Osteoblast (primary cell): ENCODE measurements around the gene MAN1C1. TPM values are rescaled to one million over a fixed set of nuclear protein-coding genes. Genes with fewer than 3 reads are reported as not detected.

Experiments
- DNase-seq: peaks from one replicate; pipeline ENCODE4 v3.0.0; 2011; ENCODE audit warnings: low spot score, mixed read lengths; ENCODE audit not compliant: insufficient read length; ENCODE audit errors: missing footprints
- H2AFZ ChIP-seq: 2 replicates; pipeline ENCODE4 v1.6.0; 2011; ENCODE audit warnings: mild to moderate bottlenecking, low read length
- H3K27ac ChIP-seq: 2 replicates; pipeline ENCODE4 v1.5.1; 2011; ENCODE audit warnings: mild to moderate bottlenecking, low read depth, low read length, moderate library complexity
- H3K27me3 ChIP-seq: 2 replicates; pipeline ENCODE4 v1.6.0; 2012; ENCODE audit warnings: mild to moderate bottlenecking, control low read depth, inconsistent platforms, low read length, moderate library complexity; ENCODE audit not compliant: insufficient read depth
- H3K36me3 ChIP-seq: 2 replicates; pipeline ENCODE4 v1.5.1; 2011; ENCODE audit warnings: mild to moderate bottlenecking, low read length, control low read depth, moderate library complexity; ENCODE audit not compliant: insufficient read depth
- H3K4me1 ChIP-seq: 2 replicates; pipeline ENCODE4 v1.5.1; 2011; ENCODE audit warnings: mild to moderate bottlenecking, low read length, control low read depth, moderate library complexity; ENCODE audit not compliant: insufficient read depth
- H3K4me2 ChIP-seq: 2 replicates; pipeline ENCODE4 v1.6.0; 2011; ENCODE audit warnings: mild to moderate bottlenecking, low read length; ENCODE audit not compliant: insufficient read depth
- H3K4me3 ChIP-seq: fragments of 200-600 bp; sonication (generic); 3 replicates; pipeline ENCODE4 v1.5.1; 2012; ENCODE audit warnings: mild to moderate bottlenecking, low read length, inconsistent platforms; ENCODE audit not compliant: insufficient read depth
- H3K79me2 ChIP-seq: 2 replicates; pipeline ENCODE4 v1.6.0; 2012; ENCODE audit warnings: mild to moderate bottlenecking, low read length, control low read depth, inconsistent platforms; ENCODE audit not compliant: insufficient read depth
- H3K9me3 ChIP-seq: 2 replicates; pipeline ENCODE4 v1.5.1; 2011; ENCODE audit warnings: low read depth, low read length, control low read depth
- H4K20me1 ChIP-seq: 2 replicates; pipeline ENCODE4 v1.6.0; 2012; ENCODE audit warnings: mild to moderate bottlenecking, low read length, control low read depth; ENCODE audit not compliant: insufficient read depth
- total RNA-seq: library from RNA; depleted of rRNA; stranded (reverse); fragments of >200 nt; gene quantifications from 2 replicates; pipeline ENCODE4 v1.2.3, GENCODE V29; 2012
- TF ChIP-seq, protein P1 (sequence below): IDR thresholded peaks from 2 replicates; pipeline ENCODE4 v1.5.1; 2011; ENCODE audit warnings: mild to moderate bottlenecking, low read depth, low read length, moderate library complexity; ENCODE audit errors: extremely low read depth

The MAN1C1 gene
- total RNA-seq, 1 donor, result 16.3 TPM

- H3K27me3 ChIP-seq, result no peaks in the 10 kb centered on the region
- peaks cover 63% of the 10 kb centered on the region for H3K36me3 ChIP-seq
- no peak overlapping the region for H3K27ac ChIP-seq
- peaks cover 9% of the 10 kb centered on the region for H3K4me1 ChIP-seq
- no peaks in the 10 kb centered on the region for H3K9me3 ChIP-seq
- no peak overlapping the region for H3K4me3 ChIP-seq
- H4K20me1 ChIP-seq, result peaks cover 10% of the 10 kb centered on the region
- TF ChIP-seq, protein P1, sequence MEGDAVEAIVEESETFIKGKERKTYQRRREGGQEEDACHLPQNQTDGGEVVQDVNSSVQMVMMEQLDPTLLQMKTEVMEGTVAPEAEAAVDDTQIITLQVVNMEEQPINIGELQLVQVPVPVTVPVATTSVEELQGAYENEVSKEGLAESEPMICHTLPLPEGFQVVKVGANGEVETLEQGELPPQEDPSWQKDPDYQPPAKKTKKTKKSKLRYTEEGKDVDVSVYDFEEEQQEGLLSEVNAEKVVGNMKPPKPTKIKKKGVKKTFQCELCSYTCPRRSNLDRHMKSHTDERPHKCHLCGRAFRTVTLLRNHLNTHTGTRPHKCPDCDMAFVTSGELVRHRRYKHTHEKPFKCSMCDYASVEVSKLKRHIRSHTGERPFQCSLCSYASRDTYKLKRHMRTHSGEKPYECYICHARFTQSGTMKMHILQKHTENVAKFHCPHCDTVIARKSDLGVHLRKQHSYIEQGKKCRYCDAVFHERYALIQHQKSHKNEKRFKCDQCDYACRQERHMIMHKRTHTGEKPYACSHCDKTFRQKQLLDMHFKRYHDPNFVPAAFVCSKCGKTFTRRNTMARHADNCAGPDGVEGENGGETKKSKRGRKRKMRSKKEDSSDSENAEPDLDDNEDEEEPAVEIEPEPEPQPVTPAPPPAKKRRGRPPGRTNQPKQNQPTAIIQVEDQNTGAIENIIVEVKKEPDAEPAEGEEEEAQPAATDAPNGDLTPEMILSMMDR, result no peak
- DNase-seq, result peak; percentile 73
- peaks cover 2% of the 10 kb centered on the region for H3K79me2 ChIP-seq
- H2AFZ ChIP-seq, result no peak overlapping the region
- H3K4me2 ChIP-seq, result no peak overlapping the region
Measured at GRCh38 chr1:25813734-25814471, 197.3 kb downstream of the MAN1C1 start.

DNA sequence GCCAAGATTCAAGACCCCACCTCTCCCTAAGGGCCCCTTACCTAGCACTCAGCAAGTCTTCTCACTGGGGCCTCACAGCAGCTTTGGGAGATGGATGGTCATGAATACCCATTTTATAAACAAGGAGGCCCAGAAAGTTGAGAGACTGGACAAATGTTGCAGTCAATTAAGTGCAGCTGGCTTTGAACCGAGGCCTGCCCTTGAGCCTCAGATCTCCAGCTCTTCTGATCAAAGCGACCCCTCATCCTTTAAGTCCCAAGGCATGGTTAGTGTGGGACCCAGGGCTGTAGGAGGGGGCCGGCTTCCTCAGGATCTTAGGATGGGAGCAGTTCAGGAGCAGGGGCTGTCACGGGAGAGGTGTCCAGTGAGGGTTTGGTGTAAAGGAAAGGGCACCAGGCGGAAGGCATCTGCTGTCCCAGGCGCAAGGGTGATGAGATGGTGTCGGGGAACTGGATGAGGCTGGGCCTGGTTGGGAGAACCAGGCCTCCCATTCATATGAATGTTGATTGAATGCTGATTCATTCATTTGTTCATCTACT is 198.0 kb downstream of the MAN1C1 start:
- Histone ChIP-seq H3K27ac (no peak overlapping the region), H3K4me1 (peaks cover 16% of the 10 kb centered on the region), H3K4me3 (no peak overlapping the region), H3K79me2 (peaks cover 2% of the 10 kb centered on the region), H3K9me3 (no peaks in the 10 kb centered on the region), H4K20me1 (peaks cover 10% of the 10 kb centered on the region), H2AFZ (no peak overlapping the region), H3K36me3 (peaks cover 57% of the 10 kb centered on the region), H3K27me3 (no peaks in the 10 kb centered on the region), H3K4me2 (no peak overlapping the region)
- no peak for DNase-seq
- TF ChIP-seq, protein P1, result no peak

DNA sequence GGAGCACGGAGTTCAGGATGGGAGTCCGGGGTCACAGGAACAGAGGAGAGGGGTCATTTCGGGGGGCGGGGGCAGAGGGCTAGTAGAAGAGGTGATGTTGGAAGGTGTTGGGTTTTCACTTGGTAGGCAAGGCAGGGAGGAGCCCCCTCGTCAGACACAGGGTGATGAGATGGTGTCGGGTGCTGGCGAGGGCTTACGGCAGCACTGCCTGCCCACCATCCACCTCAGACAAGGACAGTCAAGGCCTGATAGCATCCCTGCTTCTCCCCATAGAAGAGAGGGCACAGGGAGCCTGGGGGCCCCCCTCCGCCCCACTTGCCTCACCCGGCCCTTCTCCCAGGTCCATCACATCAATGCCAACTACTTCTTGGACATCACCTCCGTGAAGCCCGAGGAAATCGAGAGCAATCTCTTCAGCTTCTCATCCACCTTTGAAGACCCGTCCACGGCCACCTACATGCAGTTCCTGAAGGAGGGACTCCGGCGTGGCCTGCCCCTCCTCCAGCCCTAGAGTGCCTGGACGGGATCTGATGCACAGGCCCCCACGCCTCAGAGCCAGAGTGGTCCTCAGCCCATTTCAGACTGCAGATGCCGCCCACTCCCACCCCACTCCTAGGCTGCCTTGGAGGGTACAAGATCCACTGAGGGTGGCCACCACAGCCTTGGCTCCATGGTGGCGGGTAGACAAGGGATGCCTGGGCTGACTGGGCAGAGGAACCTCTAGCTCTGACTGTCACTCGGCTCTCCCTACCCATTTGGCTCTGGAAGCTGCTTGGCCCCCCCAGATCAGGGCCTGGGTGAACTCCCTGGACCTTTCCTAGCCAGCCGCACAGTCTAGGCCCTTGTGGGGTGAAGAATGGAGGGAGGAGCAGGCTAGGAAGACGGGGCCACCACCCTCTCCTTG is 198.9 kb downstream of the MAN1C1 start:
- H3K36me3 ChIP-seq, result peaks cover 49% of the 10 kb centered on the region
- peaks cover 16% of the 10 kb centered on the region for H3K4me1 ChIP-seq
- H2AFZ ChIP-seq, result no peak overlapping the region
- no peak for DNase-seq
- no peak overlapping the region for H3K4me3 ChIP-seq
- H3K27ac ChIP-seq, result no peak overlapping the region
- H3K4me2 ChIP-seq, result no peak overlapping the region
- H4K20me1 ChIP-seq, result peaks cover 6% of the 10 kb centered on the region
- H3K79me2 ChIP-seq, result peaks cover 10% of the 10 kb centered on the region
- no peaks in the 10 kb centered on the region for H3K9me3 ChIP-seq
- TF ChIP-seq, protein P1, result no peak
- no peaks in the 10 kb centered on the region for H3K27me3 ChIP-seq
